GM19239 (cell line): Measurements from ENCODE around the gene SSC5D.
"Not testable (repeated sequence)": the region's sequence is repeated elsewhere in the genome, so short reads cannot be mapped to it uniquely, and the experiment has no call there.

Experiments used
- DNase-seq: peaks from one replicate; pipeline ENCODE4 v3.0.0; 2011; ENCODE audit warnings: low spot score; ENCODE audit not compliant: insufficient read length
- FAIRE-seq: peaks from 2 replicates; lab custom pipeline; 2011; peaks lifted over from hg19 to GRCh38; lab: Jason Lieb, UNC

Gene SSC5D

DNA sequence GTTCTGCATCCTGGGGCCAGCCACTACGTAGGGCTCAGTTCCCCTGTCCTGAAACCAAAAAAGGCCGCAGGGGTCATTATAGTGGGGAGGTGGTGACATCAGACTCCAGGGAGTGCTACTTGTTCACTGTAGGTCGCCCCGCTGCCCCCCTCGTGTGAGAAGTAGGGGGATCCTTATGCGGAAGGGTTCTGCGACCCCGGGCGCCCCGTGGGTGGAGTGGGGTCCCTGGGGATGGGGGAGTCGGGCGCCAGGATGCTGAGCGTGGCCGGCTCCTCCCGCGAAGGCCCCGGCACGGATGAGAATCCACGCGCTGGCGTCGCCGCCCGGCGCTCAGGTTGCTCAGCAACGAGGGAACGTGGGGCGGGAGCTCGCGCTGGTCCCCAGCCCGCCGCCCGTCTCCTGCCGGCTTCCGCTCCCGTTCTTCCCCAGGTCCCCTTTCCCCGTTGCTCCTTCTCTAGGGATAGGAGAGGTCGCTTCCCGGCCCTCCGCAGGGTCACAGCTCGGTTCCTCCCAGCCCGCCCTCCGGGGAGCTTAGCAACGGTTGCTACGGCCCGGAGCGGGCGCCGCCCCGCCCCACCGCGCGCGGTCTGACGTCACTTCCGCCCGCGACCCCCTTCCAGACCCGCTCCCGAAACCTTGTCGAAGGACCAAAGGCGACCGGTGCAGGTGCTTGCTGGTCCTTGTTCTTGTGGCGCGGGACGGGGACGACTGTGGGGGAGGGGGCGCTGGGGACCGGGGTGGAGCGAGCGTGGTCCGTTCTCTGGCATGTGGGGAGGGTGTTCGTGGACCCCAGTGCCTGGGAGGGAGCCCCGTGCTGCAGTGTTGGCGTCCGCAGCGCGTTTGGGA lies 3.4 kb upstream of the SSC5D start, which contains the start of gene NAT14:
Gene NAT14 (plus strand): TSS at position 596 of the 846 bp plus-strand sequence. CDS start 521 bp downstream, outside the sequence.
- FAIRE-seq = peak; percentile 85
- DNase-seq = peak; percentile 99

DNA sequence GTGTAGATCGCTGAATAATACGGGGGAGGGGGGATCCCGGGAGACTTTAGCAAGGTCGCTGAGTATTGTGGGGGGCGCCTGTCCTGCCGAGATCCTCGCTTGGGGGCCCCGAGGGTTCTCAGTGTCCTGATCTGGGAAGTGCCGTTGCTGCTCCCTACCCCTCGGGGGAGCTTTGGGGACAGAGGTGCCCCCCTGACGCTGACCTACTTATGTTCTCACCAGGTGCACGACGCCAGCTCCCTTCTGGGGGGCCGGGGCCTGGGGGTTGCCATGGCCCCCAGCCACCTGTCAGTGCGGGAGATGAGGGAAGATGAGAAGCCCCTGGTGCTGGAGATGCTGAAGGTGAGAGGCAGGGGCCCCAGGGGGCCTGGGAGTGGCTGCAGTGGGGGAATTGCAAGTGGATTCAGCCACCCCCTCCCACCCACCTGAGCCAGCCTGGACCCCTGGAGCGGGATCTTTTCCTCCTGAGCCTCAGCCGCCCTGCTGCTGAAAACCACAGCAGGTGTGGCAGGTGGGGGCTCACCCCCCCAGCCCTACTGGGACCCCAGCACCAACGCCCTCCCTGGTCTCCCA lies 2.7 kb upstream of the SSC5D start:
- peak; percentile 51 for FAIRE-seq
- no peak for DNase-seq

DNA sequence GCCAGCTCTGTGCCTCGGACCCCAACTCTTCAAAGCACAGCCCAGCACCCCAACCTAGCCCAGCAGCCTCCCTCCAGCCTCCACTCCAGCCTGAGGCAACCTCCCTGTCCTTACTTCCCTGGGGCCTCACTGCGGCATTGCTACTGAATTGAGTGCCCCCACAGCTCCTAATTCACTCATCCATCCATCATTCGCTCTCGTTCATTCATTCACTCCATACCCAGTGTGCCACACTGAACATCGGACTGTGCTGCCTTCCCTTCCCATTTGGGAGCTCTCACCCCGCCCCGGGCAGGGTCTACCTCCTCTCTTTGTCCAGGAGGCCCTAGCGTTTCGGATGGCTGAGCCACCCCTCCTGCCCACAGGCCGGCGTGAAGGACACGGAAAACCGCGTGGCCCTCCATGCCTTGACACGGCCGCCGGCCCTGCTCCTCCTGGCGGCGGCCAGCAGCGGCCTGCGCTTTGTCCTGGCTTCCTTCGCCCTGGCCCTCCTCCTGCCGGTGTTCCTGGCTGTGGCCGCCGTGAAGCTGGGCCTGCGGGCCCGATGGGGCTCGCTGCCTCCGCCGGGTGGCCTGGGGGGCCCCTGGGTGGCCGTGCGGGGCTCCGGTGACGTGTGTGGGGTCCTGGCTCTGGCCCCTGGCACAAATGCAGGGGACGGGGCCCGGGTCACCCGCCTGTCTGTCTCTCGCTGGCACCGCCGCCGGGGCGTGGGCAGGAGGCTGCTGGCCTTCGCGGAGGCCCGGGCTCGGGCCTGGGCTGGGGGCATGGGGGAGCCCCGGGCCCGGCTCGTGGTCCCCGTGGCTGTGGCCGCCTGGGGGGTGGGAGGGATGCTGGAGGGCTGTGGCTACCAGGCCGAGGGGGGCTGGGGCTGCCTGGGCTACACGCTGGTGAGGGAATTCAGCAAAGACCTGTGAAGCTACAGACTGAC lies 1.9 kb upstream of the SSC5D start:
- DNase-seq (no peak), FAIRE-seq (no peak)

DNA sequence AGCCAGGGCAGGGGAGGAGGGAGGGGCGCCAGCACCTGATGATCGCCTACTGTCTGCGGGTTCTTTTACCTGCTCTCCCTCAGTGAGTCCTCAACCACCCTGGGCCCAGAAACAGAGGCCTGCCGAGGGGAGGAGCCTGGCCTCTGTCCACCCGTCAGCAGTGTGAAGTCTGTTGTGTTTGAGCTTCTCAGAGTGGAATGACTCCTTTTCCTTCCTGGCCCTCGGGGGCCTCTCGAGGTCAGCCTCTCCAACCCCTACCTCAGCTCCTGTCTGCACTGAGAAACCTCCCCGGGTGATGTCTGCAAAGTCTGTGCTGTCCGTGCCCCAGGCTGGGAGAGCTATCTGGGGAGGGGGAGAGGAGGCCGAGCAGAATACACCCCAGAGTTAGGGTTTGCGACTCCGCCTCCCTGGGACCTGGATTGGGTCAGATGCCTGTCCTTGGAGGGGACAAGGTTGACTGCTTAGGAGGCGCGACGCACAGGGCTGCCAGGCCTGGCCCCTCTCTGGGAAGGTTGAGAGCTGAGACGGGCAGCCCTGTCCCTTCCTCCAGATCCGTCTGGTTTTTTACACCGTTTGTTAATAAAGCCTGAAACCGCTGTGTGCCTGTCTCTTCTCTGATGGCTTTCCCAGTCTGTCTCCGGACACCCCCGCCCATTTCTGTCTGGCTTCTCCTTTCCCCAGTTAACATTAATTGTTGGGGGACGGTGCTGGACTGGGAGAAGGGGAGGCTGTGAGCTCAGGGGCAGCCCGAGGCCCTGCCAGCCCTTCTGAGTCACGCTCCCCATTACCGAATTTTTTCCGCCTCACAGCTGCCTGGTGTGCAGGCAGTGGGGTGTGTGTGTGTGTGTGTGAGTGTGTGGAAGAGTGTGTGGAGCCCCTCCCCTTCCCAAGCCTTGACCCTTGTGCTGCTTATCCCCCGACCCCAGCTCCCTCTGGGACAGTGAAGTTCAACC lies 989 bp upstream of the SSC5D start:
- FAIRE-seq (no peak), DNase-seq (no peak)

DNA sequence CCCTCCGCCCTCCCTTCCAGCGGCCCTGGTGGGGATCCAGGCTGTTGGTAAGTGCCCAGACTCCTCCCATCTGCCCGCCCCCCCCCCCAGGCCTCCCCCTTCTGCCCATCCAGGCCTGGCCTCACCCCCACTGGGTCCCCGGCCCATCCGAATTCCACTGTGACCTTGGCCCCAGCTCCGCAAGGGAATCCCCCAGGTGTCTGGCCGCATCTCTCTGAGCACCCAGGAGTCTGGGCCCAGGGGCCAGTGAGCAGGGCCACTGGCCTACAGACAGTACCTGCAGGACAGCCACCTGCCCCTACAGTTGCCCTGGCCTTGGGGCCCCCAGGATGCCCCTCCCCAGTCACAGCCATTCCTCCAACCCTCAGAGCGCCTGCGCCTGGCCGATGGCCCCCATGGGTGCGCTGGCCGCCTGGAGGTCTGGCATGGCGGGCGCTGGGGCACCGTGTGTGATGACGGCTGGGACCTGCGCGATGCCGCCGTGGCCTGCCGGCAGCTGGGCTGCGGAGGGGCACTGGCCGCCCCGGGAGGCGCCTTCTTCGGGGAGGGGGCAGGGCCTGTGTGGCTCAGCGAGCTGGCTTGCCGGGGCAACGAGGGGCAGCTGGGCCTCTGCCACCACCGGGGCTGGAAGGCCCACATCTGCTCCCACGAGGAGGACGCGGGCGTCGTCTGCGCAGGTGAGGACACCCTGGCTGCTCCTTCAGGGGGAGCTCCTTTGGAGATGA lies 912 bp downstream of the SSC5D start:
- no peak for DNase-seq
- no peak for FAIRE-seq

DNA sequence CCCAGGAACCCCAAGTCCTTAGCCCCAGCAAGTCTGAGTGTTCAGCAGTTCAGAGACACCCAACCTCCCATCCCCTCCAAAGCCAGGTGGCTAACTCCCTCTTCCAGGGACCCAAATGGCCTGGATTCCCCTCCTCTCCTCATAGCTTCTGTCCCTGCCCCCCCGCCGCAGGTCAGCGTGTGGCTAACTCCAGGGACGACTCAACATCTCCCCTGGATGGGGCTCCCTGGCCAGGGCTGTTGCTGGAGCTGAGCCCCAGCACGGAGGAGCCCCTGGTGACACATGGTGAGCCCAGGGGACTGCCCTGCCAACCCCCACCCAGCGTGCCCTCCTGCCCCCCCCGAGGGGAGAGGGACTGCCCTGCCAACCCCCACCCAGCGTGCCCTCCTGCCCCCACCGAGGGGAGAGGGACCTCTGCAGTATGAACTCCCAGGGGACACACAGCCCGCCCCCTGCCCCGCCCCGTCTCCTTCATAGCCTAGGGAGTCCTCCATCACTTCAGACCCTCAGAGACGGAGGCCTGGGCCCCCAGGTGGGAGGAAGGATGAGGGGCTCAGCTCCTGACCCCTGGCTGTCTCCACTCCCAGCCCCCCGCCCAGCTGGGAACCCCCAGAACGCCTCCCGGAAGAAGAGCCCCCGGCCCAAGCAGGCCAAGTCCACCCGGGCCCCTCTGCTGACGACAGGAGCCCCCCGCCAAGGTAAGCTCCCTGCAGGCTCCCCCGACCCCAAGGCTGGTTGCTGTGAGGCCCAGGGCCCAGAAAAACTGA lies 1.7 kb downstream of the SSC5D start:
- no peak for DNase-seq
- FAIRE-seq = no peak

DNA sequence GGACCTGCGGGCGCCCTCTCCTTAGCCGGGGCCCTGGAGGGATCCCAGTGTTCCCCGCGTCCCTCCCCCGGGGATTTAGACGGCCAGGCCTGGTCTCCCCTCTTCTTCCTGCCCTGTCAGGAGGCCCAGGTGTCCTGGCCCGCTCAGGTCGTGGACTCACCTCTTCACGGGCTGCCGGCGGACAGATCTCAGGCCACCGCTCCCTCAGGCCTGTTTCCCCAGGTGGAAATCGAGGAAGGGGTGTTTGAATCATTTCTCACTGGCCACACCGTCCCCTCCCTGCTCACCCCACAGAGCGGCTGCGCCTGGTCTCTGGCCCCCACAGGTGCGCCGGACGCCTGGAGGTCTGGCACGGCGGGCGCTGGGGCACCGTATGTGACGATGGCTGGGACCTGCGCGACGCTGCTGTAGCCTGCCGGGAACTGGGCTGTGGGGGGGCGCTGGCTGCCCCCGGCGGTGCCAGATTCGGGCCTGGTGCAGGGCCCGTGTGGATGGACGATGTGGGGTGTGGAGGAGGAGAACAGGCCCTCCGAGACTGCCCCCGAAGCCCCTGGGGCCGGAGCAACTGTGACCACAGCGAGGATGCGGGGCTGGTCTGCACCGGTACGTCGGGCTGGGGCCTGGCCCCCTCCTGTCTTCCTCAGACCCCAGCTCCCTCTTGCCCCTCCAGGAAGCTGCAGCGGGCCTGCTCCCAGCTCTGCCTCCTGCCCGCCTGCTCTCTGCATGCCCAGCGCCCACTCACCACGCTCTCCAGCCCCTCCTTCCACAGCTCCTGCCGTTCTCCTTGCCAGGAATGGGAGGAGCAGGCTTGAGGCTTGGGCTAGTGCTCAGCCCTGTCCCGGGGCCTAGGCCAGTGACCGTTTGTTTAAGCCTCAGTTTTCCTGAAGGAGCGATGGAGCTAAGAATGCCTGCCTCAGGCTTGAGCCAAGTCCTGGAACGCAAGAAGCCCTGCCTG lies 2.5 kb downstream of the SSC5D start:
- no peak for FAIRE-seq

DNA sequence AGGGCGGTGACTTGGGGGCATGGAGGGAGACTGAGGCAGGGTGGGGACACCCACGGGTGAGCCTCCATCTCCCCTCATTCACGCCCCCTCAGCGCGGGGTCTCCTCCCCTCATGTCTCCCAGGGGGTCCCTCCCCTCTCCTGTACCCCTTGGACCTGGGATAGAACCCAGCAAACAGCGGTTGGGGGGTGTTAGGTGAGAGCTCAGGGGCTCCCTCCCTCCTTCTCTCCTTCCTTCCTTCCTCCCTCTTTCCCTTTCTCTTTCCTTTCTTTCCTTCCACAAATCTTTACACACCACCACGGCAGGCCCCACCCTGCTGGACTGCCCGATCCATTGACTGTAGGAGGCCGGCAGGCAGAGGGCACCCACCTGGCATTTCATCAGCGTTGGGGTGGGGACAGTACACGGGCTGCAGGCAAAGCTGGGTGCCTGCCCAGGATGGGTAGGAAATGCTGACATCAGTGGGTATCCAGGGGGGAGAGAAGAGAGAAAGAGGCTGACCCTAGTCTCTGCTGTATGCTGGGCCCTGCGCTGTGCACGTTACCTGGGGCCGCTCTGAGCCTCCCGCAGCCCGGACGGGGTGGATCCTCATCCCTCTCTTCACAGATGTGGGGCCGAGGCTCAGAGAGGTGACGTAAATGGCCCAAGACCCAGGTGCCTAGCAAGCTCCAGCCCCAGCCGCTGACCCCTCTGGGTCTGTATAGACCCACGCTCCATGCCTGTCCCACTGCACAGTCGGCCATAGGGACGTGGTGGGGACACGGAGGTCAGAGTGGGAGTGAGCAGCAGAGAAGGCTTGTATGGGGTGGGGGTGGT lies 3.5 kb downstream of the SSC5D start:
- FAIRE-seq (no peak), DNase-seq (no peak)

More for the DNA sequence above, 2.5 kb downstream of the SSC5D start:
- no peak for DNase-seq

DNA sequence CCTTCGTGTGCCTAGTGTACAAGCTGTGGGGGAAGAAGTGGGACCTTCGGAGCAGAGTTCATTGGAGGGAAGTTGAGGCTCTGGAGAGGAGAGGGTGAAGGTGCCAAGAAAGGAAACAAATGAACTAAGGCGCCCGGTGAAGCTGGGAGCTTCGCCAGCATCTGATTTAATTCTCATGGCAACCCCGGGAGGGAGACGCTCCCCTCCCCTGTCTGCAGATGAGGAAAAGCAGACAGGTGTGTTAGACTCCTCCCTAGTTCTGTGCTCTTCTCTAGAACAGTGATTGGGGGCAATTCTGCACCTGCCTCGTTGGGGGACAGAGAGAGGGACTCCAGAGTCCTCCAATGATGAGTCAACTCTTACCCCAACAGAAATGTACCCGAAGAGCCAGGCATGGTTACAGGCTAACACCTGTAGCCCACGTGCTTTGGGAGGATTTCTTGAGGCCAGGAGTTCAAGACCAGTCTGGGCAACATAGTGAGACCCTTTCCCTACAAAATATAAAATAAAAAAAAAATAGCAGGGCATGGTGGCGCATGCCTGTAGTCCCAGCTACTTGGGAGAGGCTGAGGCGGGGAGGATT lies 4.2 kb downstream of the SSC5D start:
- FAIRE-seq (no peak), DNase-seq (no peak)

DNA sequence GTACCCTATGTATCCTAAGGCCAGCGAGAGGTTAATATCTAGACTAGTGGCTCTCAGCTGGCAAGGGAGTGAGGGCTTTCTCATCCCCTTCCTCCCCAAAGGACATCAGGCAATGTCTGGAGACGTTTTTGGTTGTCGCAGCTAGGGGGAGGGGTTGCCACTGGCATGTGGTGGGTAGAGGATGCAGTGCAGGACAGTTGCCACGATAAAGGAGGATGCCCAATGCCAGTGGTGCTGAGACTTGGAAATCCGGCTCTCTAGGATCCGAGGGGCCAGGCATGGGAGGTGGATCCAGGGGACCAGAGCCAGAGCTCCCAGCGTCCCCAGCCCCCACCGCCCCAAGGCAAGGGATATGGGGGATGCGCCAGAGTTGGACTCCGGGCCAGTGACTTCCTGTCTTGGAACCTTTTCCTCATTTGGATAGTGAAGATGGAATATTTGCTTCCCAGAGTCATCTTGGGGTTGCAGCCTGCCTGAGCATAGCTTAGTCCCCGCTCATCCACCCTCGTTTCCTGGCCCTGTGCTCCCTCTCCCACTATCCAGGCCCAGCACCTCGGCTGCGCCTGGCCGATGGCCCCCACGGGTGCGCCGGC lies 4.9 kb downstream of the SSC5D start:
- FAIRE-seq (no peak), DNase-seq (no peak)

DNA sequence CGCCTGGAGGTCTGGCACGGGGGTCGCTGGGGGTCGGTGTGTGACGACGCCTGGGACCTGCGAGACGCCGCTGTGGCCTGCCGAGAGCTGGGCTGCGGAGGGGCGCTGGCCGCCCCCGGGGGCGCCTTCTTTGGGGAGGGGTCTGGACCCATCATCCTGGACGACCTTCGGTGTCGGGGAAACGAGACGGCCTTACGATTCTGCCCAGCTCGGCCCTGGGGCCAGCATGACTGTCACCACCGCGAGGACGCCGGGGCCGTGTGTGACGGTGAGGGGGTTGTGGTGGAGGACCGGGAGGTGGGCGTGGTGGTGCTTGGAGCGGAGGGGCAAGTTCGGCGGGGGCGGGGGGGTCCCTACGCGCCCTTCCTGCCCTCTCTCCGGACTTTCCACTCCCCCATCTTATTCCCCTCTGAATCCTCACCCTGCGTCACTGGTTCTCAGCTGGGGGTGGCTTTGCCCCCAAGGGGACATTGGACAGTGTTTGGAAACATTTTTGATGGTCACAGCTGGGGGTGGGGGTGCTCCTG lies 5.5 kb downstream of the SSC5D start:
- DNase-seq = no peak
- FAIRE-seq = no peak

DNA sequence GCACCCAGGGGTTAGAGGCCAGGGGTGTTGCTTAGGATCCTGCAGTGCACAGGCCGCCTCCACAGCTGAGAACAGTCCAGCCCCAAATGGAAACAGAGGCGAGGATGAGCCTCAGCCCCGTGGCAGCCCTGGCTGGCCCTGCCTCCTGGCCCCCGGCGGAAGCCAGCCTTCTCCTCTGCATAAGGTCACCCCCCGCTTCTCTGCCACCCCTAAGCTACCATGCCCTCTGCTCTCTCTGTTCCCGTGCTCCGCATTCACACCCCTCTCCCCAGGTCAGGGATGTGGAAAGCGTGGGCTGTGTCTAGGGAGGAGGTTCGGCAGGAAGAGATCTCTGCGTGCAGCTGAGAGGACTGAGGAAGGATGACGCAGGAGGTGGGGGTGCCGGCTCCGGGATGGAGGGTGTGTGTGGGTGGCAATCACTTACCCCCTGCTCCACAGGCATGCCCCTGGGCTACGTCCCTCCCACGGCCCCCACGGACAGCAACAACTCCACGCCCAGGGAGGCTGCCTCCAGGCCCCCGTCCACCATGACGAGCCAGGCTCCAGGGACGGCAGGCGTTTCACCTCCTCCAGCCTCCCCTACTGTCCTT lies 6.0 kb downstream of the SSC5D start:
- FAIRE-seq (no peak), DNase-seq (no peak)

DNA sequence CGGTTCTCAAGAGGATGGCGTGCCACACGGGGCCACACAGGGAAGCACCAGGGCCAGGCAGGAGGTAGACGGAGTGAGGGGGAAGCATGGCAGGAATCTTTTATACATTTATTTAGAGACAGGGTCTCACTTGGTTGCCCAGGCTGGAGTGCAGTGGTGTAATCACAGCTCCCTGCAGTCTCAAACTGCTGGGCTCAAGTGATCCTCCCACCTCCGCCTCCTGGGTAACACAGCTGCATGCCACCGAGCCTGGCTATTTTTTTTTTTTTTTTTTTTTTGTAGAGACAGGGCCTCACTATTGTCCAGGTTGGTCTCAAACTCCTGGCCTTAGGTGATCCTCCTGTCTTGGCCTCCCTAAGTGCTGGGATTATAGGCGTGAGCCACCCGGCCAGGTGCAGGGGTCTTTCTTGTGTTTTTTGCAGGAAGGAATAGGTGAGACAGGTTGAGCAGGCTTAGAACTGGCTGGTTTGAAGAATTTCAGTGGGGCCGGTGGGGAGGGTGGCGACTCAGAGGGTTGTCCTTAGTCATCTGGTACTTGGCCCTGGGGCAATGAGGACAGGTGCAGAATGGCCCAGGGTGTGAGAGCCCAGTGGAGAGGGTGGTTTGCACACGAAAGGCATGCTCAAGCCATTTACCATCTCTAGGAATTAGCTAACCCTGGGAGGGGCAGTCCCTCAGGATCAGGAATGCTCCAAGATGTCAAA lies 7.6 kb downstream of the SSC5D start:
- no peak for DNase-seq

DNA sequence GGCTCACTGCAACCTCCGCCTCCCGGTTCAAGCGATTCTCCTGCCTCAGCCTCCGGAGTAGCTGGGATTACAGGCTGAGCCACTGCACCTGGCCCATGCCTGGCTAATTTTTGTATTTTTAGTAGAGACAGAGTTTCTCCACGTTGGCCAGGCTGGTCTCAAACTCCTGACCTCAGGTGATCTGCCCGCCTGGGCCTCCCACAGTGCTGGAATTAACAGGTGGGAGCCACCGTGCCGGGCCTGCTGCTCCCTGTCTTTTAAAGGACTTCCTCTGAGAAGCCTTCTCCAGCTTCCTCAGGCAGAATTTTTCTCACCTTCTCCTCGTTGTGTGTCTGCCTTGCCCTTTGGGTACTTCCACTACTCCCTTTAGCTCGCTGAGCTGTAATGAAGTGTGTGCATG lies 8.6 kb downstream of the SSC5D start:
- FAIRE-seq, DNase-seq: not testable (repeated sequence)

More for the DNA sequence above, 7.6 kb downstream of the SSC5D start:
- FAIRE-seq = no peak
